Measurements from ENCODE around the gene GMEB1. TPM values are rescaled to one million over a fixed set of nuclear protein-coding genes. Genes with fewer than 3 reads are reported as not detected.
A peak's percentile ranks its signal among the peaks of the same experiment; 100 is the strongest.
"Not testable (repeated sequence)": the region's sequence is repeated elsewhere in the genome, so short reads cannot be mapped to it uniquely, and the experiment has no call there.

Gene GMEB1
- total RNA-seq, 8 experiments from 2014 or later = 5.8 to 15.2 (median 11.8) TPM

- peak in 3 of 8 experiments; percentile 5 to 8 (median 5) for ATAC-seq (replicated peaks in 6 of 8)
- 0 to 17% (median 2%) methylated on average over 1 to 25 of the region's 53 CpGs; no CpG with 5 or more reads in 3 of the 10 experiments for WGBS, 10 experiments
- peak overlapping the region; percentile 66 to 89 (median 74) for H3K4me3 ChIP-seq
- peak overlapping the region; percentile 91 to 92 for H3K27ac ChIP-seq
- in situ Hi-C loops (cut with MboI; ENCODE audit: low pct_unique_long_range_greater_than_20kb in 2 of 9, low sequenced_read_pairs in 9 of 9, unreplicated experiment in 9 of 9) = no loop called here
- H3K4me1 ChIP-seq (replicated peaks in 1 of 2) = peaks cover 14 to 25% of the 10 kb centered on the region in 2 donors
Measured at GRCh38 chr1:28737307-28738132, 68.9 kb downstream of the GMEB1 start.

- in situ Hi-C loops (cut with MboI; ENCODE audit: low pct_unique_long_range_greater_than_20kb in 2 of 9, low sequenced_read_pairs in 9 of 9, unreplicated experiment in 9 of 9) = no loop called here
- no peak overlapping the region for H3K4me3 ChIP-seq
- H3K4me1 ChIP-seq (replicated peaks in 1 of 2) = peaks cover 32 to 42% of the 10 kb centered on the region in 2 donors
- H3K27ac ChIP-seq = no peak overlapping the region
- no peak for ATAC-seq (replicated peaks in 6 of 8)
Measured at GRCh38 chr1:28740118-28740517, 71.5 kb downstream of the GMEB1 start.

GRCh38 chr1:28744184-28744583 lies 75.6 kb downstream of the GMEB1 start:
- in situ Hi-C loops (cut with MboI; ENCODE audit: low pct_unique_long_range_greater_than_20kb in 2 of 9, low sequenced_read_pairs in 9 of 9, unreplicated experiment in 9 of 9) = no loop called here
- H3K4me1 ChIP-seq (replicated peaks in 1 of 2) = peaks cover 54 to 57% of the 10 kb centered on the region in 2 donors

GRCh38 chr1:28745653-28746173 lies 77.1 kb downstream of the GMEB1 start:
- in situ Hi-C loops (cut with MboI; ENCODE audit: low pct_unique_long_range_greater_than_20kb in 2 of 9, low sequenced_read_pairs in 9 of 9, unreplicated experiment in 9 of 9) = no loop called here
- H3K4me1 ChIP-seq (replicated peaks in 1 of 2) = peaks cover 53 to 59% of the 10 kb centered on the region in 2 donors
- no peak for ATAC-seq (replicated peaks in 6 of 8)
- H3K4me3 ChIP-seq = no peak overlapping the region
- no peak overlapping the region for H3K27ac ChIP-seq
- 100% methylated on average over 2 to 3 of the region's 6 CpGs; no CpG with 5 or more reads in 8 of the 10 experiments for whole genome bisulfite sequencing, 10 experiments

More at GRCh38 chr1:28744184-28744583, 75.6 kb downstream of the GMEB1 start:
- 81 to 97% (median 91%) methylated on average over 2 to 4 of the region's 4 CpGs for WGBS, 10 experiments
- H3K27ac ChIP-seq = no peak overlapping the region
- no peak overlapping the region for H3K4me3 ChIP-seq
- ATAC-seq (replicated peaks in 6 of 8) = no peak

GRCh38 chr1:28750330-28750729 lies 81.7 kb downstream of the GMEB1 start:
- H3K4me1 ChIP-seq (replicated peaks in 1 of 2) = peaks cover 49 to 60% of the 10 kb centered on the region in 2 donors
- in situ Hi-C loops (cut with MboI; ENCODE audit: low pct_unique_long_range_greater_than_20kb in 2 of 9, low sequenced_read_pairs in 9 of 9, unreplicated experiment in 9 of 9) = no loop called here
- no peak overlapping the region for H3K27ac ChIP-seq
- H3K4me3 ChIP-seq = no peak overlapping the region
- ATAC-seq (replicated peaks in 6 of 8) = no peak
- 71 to 100% (median 94%) methylated on average over 2 to 5 of the region's 5 CpGs for WGBS, 10 experiments

- in situ Hi-C loops (cut with MboI; ENCODE audit: low pct_unique_long_range_greater_than_20kb in 2 of 9, low sequenced_read_pairs in 9 of 9, unreplicated experiment in 9 of 9); ATAC-seq (replicated peaks in 6 of 8); H3K4me3 ChIP-seq; H3K27ac ChIP-seq: not testable (repeated sequence)
- H3K4me1 ChIP-seq (replicated peaks in 1 of 2) = peaks cover 52 to 60% of the 10 kb centered on the region in 2 donors
- 83 to 100% (median 100%) methylated on average over 1 to 8 of the region's 8 CpGs; no CpG with 5 or more reads in 1 of the 10 experiments for WGBS, 10 experiments
Measured at GRCh38 chr1:28750771-28751294, 82.2 kb downstream of the GMEB1 start.

- in situ Hi-C loops (cut with MboI; ENCODE audit: low pct_unique_long_range_greater_than_20kb in 2 of 9, low sequenced_read_pairs in 9 of 9, unreplicated experiment in 9 of 9) = no loop called here
- peaks cover 52 to 60% of the 10 kb centered on the region in 2 donors for H3K4me1 ChIP-seq (replicated peaks in 1 of 2)
- ATAC-seq (replicated peaks in 6 of 8) = peak in 2 of 8 experiments; percentile 18 to 40
- WGBS, 10 experiments = 0 to 86% (median 63%) methylated on average over 1 to 2 of the region's 2 CpGs
- H3K27ac ChIP-seq = no peak overlapping the region
- H3K4me3 ChIP-seq = no peak overlapping the region
Measured at GRCh38 chr1:28751315-28752060, 82.9 kb downstream of the GMEB1 start.

GRCh38 chr1:28755701-28756100 lies 87.1 kb downstream of the GMEB1 start:
- in situ Hi-C loops (cut with MboI; ENCODE audit: low pct_unique_long_range_greater_than_20kb in 2 of 9, low sequenced_read_pairs in 9 of 9, unreplicated experiment in 9 of 9) = no loop called here
- WGBS, 10 experiments = 46 to 75% (median 67%) methylated on average over 1 of the region's 1 CpG; no CpG with 5 or more reads in 3 of the 10 experiments
- no peak overlapping the region for H3K4me3 ChIP-seq
- peaks cover 37 to 42% of the 10 kb centered on the region in 2 donors for H3K4me1 ChIP-seq (replicated peaks in 1 of 2)
- peak in 1 of 8 experiments; percentile 32 for ATAC-seq (replicated peaks in 6 of 8)
- no peak overlapping the region for H3K27ac ChIP-seq

GRCh38 chr1:28756846-28757245 lies 88.3 kb downstream of the GMEB1 start:
- Histone ChIP-seq H3K27ac (no peak overlapping the region), H3K4me3 (no peak overlapping the region), H3K4me1 (replicated peaks in 1 of 2) (peaks cover 32 to 42% of the 10 kb centered on the region in 2 donors)
- peak in 5 of 8 experiments; percentile 35 to 56 (median 49) for ATAC-seq (replicated peaks in 6 of 8)
- WGBS, 10 experiments = 48 to 77% (median 65%) methylated on average over 3 to 5 of the region's 5 CpGs; no CpG with 5 or more reads in 1 of the 10 experiments
- in situ Hi-C loops (cut with MboI; ENCODE audit: low pct_unique_long_range_greater_than_20kb in 2 of 9, low sequenced_read_pairs in 9 of 9, unreplicated experiment in 9 of 9) = no loop called here

- Histone ChIP-seq H3K4me1 (replicated peaks in 1 of 2) (peaks cover 32 to 40% of the 10 kb centered on the region in 2 donors), H3K27ac (no peak overlapping the region), H3K4me3 (no peak overlapping the region)
- ATAC-seq (replicated peaks in 6 of 8) = no peak
- 82 to 100% (median 94%) methylated on average over 1 to 4 of the region's 4 CpGs; no CpG with 5 or more reads in 1 of the 10 experiments for WGBS, 10 experiments
- in situ Hi-C loops (cut with MboI; ENCODE audit: low pct_unique_long_range_greater_than_20kb in 2 of 9, low sequenced_read_pairs in 9 of 9, unreplicated experiment in 9 of 9) = no loop called here
Measured at GRCh38 chr1:28758420-28758819, 89.8 kb downstream of the GMEB1 start.

GRCh38 chr1:28759257-28759656 lies 90.7 kb downstream of the GMEB1 start:
- in situ Hi-C loops (cut with MboI; ENCODE audit: low pct_unique_long_range_greater_than_20kb in 2 of 9, low sequenced_read_pairs in 9 of 9, unreplicated experiment in 9 of 9) = no loop called here
- 92 to 100% (median 100%) methylated on average over 1 to 3 of the region's 3 CpGs for WGBS, 10 experiments
- Histone ChIP-seq H3K27ac (no peak overlapping the region), H3K4me1 (replicated peaks in 1 of 2) (peaks cover 32% of the 10 kb centered on the region in 2 donors), H3K4me3 (no peak overlapping the region)
- ATAC-seq (replicated peaks in 6 of 8) = no peak

GRCh38 chr1:28761189-28761588 lies 92.6 kb downstream of the GMEB1 start:
- ATAC-seq (replicated peaks in 6 of 8) = no peak
- 80 to 100% (median 89%) methylated on average over 1 to 5 of the region's 5 CpGs; no CpG with 5 or more reads in 4 of the 10 experiments for WGBS, 10 experiments
- no peak overlapping the region for H3K27ac ChIP-seq
- in situ Hi-C loops (cut with MboI; ENCODE audit: low pct_unique_long_range_greater_than_20kb in 2 of 9, low sequenced_read_pairs in 9 of 9, unreplicated experiment in 9 of 9) = no loop called here
- no peak overlapping the region for H3K4me3 ChIP-seq
- peaks cover 13% of the 10 kb centered on the region in 2 donors for H3K4me1 ChIP-seq (replicated peaks in 1 of 2)

All from motor neuron (in vitro differentiated cells).